Measurements from ENCODE around the gene POLE.
A peak's percentile ranks its signal among the peaks of the same experiment; 100 is the strongest.

POLE gene

DNA sequence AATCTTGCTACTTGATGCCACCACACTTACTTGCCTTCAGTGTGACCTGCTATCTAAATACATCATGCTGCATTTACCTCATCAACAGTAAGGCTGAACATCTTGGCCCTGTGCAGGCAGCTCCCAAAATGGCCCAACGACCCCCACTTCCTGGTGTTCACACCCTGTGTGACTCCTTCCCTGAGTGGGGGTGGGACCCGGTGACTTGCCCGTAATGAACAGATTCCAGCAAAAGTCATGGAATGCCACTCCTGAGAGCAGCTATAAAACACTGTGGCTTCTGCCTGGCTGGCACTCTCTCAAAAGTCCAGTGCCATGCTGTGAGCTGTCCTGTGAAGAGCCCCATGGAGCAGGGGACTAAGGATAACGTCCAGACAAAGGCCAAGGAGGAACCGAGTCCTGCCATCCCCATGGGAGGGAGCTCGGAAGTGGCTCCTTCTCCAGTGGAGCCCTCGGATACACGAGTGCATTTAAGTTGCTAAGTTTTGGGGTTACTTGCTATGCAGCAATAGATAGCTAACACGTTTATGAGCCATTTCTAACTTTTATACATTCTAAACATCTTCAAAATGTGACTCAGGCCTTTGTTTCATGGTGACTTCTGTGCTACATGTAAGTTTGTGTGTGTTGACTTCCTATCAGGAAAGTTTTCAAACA is 35.6 kb downstream of the POLE start:
- DNase-seq = no peak

- no peak for DNase-seq
Observed at GRCh38 chr12:132649226-132649945, 37.8 kb downstream of the POLE start.

DNA sequence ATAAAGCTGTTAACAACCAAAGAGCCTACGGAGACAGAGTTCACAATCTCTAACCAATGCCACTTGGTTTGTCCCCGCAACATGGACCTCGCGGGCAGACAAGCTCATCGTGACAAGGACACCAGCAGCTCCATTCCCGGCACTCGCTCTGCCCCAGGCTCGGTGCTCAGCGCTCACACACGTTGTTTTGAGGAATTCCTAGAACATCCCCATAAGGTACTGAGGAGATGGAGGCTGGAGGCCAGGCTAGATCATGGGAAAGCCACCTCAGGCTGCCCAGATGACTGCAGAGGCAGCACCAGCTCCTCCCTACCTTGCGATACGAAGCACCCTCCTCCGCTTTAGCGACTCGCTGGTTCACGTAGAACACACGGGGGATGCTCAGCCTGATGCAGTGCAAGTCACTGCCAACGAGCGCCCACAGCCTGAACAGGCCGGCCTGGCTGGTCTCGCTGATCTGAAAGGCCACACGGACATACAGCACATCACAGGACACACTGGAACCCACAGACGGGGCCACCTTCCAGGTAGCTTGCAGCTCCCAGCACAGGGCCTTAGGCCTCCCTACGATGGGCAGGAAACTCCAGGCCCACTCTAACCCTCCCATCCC is 38.4 kb downstream of the POLE start:
- no peak for DNase-seq

DNA sequence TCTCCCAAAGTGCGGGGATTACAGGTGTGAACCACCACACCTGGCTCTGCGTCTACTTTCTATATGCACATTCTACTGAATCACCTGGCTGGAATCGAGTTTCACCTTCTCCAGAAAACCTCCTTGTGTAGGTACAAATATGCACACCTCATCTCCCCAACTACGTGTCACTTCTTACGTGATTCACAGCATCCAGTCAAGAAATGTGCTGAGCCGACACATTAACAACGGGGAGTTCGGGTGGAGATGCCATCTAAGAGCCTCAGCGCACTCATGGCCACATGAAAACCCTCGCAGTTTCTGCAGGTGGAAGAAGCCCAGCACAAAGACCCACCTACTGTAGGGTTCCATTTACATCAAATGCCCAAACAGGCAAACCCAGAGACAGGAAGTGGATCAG is 39.3 kb downstream of the POLE start:
- DNase-seq = no peak

GRCh38 chr12:132646850-132647249 is 40.3 kb downstream of the POLE start:
- no peak for DNase-seq

- no peak for DNase-seq
Observed at GRCh38 chr12:132642846-132643835, 44.0 kb downstream of the POLE start.

- DNase-seq = no peak
Observed at GRCh38 chr12:132641811-132642650, 45.1 kb downstream of the POLE start.

GRCh38 chr12:132640936-132641335 is 46.2 kb downstream of the POLE start:
- DNase-seq = no peak

GRCh38 chr12:132639956-132640520 is 47.1 kb downstream of the POLE start:
- no peak for DNase-seq

- DNase-seq = peak; percentile 27
Observed at GRCh38 chr12:132638541-132639408, 48.4 kb downstream of the POLE start.

- no peak for DNase-seq
Observed at GRCh38 chr12:132637811-132638210, 49.3 kb downstream of the POLE start.

DNA sequence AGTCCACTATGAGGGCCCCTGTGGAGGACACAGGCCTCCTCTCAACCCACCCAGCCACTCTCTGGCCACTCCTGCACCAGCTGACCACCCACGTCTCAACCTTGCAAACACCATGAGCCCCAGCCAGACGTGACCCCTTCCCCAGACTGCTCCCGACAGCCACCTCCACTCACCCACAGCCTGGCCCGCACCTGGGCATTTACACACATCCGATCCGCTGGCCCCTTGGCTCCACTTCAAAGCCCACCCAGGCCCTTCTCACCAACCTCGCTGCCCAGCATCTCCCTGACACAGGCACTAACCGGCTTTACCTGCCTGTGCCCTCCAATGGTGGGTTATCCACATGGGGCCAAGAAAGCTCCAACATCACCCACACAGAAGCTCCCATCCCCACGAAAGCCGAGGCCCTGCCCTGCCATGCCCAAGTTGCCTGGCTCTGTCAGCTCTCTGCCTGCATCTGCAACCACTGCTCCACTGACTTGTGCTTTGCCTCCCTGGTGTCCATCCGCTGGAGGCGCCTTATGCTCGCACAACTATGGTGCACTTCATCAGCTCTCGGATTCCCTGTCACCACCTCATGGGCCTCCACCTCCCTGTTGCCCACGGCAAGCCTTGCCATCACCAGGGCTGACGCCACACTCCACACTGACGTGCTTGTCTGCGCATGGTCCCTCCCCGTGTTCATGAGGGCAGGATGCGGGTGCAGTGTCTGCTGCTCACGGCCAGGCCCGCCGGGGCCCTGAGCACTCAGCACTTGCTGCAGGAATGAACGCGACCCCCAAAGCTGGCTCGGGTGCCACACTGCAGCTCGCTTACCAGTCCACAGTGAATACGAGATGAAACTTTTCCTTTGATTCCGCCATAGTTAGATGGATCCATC is 51.8 kb downstream of the POLE start:
- DNase-seq = no peak

- no peak for DNase-seq
Observed at GRCh38 chr12:132634411-132634990, 52.6 kb downstream of the POLE start.

- DNase-seq = no peak
Observed at GRCh38 chr12:132633901-132634300, 53.2 kb downstream of the POLE start.

- no peak for DNase-seq
Observed at GRCh38 chr12:132633398-132633797, 53.7 kb downstream of the POLE start.

DNA sequence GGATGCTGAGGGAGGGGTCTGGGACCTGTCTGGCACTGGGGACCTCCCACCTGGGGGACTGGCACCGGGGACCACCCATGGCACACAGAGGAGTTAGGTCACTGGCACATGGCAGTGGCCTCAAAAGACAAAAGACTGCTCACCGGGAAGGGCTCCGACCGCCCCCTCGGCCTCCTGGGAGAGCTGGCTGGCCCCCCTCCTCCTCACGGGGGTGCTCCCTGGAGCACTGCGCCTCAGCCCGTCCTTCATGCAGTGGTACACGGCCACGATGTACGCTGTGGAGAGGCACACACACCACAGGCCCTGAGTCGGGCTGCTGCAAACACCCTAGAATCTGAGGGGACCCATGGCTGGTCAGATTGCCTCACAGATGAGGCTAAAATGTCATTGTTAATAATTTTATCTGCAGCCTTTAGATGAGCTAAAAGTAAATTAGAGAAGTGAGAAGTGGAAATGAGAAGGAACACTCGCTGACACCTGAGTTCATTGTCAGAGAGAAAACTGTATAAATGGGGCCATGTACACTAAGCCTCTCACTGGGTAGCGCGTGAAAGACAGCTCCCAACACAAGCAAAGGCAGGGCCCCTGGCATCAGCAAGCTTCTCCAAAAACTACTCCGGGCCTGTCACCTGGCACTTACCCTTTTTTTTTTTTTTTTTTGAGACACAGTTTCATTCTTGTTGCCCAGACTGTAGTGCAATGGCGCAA is 54.5 kb downstream of the POLE start:
- no peak for DNase-seq

DNA sequence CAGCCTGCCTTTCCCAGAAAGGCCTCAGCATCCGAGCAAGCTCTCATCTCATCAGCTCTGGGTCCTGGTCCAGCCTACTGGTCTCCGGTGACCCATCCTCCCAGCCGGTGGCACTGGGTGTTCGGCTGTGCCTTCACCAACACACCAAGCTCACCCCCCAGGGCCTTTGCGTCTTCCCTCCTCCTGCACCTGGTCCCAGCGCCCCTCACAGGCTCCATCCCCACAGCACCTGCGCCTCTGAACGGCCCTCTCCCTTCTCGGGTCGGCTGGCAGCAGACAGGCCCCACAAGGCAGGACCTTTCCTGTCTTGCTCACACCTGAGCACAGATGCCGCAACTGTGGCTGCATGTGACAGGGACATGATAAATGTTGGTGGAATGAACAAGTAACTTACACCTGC is 55.5 kb downstream of the POLE start:
- DNase-seq = no peak

DNA sequence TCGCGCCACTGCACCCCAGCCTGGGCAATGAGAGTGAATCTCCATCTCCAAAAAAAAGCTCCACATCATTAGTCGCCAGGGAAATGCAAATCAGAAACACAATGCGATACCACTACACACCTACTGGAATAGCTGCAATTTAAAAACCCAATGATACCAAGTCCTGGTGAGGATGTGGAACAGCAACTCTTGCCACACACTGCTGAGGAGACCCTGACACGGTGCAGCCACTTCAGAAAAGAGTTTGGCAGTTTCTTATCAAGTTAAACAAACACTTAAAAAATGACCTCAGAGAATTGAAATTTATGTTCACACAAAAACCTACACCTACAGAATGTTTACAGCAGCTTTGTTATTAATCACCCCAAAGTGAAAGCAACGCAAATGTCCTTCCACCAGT is 56.5 kb downstream of the POLE start:
- no peak for DNase-seq

DNA sequence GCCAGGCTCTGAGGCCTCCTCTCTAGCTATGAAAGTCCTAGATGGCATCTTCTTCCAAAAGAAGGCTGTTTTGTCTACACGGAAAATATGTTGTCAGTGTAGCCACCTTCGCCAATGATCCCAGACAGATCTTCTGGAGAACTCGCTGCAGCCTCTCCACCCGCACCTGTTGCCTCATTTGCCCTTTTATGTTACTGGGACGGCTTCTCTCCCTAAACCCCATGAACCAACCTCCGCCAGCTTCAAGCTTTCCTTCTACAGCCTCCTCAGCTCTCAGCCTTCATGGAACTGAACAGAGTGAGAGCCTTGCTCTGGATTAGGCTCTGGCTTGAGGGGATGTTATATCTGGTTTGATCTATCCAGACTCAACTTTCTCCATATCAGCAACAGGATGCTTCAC is 57.8 kb downstream of the POLE start:
- no peak for DNase-seq
